Measurements from ENCODE around the gene MISP.

- TF ChIP-seq CTCF (IDR thresholded peaks at IDR 0.05): no peak
- no peak for TF ChIP-seq POLR2A (IDR thresholded peaks at IDR 0.05)
- TF ChIP-seq EP300 (IDR thresholded peaks at IDR 0.05): no peak
These were observed 57.5 kb downstream of the MISP start for GRCh38 chr19:808423-808775.
